ENCODE results near the gene VCL.

VCL gene

GRCh38 chr10:73971636-73972354 lies 26.1 kb upstream of the VCL start:
- H3K4me3 ChIP-seq (ENCODE audit: low read depth, low read length), result no peak overlapping the region
- TF ChIP-seq, protein P1, sequence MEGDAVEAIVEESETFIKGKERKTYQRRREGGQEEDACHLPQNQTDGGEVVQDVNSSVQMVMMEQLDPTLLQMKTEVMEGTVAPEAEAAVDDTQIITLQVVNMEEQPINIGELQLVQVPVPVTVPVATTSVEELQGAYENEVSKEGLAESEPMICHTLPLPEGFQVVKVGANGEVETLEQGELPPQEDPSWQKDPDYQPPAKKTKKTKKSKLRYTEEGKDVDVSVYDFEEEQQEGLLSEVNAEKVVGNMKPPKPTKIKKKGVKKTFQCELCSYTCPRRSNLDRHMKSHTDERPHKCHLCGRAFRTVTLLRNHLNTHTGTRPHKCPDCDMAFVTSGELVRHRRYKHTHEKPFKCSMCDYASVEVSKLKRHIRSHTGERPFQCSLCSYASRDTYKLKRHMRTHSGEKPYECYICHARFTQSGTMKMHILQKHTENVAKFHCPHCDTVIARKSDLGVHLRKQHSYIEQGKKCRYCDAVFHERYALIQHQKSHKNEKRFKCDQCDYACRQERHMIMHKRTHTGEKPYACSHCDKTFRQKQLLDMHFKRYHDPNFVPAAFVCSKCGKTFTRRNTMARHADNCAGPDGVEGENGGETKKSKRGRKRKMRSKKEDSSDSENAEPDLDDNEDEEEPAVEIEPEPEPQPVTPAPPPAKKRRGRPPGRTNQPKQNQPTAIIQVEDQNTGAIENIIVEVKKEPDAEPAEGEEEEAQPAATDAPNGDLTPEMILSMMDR (IDR thresholded peaks at IDR 0.05; ENCODE audit: low read depth, low read length), result no peak
- no peak for DNase-seq (ENCODE audit: low read depth, low spot score)
- in situ Hi-C loops (cut with HindIII; ENCODE audit: low sequenced_read_pairs), result no loop called here

DNA sequence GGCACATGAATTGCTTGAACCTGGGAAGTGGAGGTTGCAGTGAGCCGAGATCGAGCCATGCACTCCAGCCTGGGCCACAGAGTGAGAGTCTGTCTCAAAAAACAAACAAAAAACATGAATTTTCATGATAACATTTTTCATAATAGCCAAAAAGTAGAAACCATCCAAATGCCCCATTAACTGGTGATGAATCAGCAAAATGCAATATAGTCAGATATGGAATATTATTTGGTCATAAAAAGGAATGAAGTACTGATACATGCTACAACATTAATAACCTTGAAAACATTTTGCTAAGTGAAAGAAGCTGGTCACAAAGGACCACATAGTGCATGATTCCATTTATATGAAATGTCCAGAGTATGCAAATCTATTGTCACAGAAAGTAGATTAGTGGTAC lies 24.5 kb upstream of the VCL start:
- in situ Hi-C loops (cut with HindIII; ENCODE audit: low sequenced_read_pairs), result no loop called here
- no peak for DNase-seq (ENCODE audit: low read depth, low spot score)
- TF ChIP-seq, protein P1 (IDR thresholded peaks at IDR 0.05; ENCODE audit: low read depth, low read length), result no peak
- H3K4me3 ChIP-seq (ENCODE audit: low read depth, low read length), result no peak overlapping the region

- no peak for DNase-seq (ENCODE audit: low read depth, low spot score)
- in situ Hi-C loops (cut with HindIII; ENCODE audit: low sequenced_read_pairs), result no loop called here
- TF ChIP-seq, protein P1 (IDR thresholded peaks at IDR 0.05; ENCODE audit: low read depth, low read length), result no peak
- H3K4me3 ChIP-seq (ENCODE audit: low read depth, low read length), result no peak overlapping the region
Observed at GRCh38 chr10:73974309-73974946, 23.5 kb upstream of the VCL start.

- H3K4me3 ChIP-seq (ENCODE audit: low read depth, low read length), result no peak overlapping the region
- TF ChIP-seq, protein P1 (IDR thresholded peaks at IDR 0.05; ENCODE audit: low read depth, low read length), result no peak
- in situ Hi-C loops (cut with HindIII; ENCODE audit: low sequenced_read_pairs), result no loop called here
- DNase-seq (ENCODE audit: low read depth, low spot score), result no peak
Observed at GRCh38 chr10:73975388-73975787, 22.5 kb upstream of the VCL start.

DNA sequence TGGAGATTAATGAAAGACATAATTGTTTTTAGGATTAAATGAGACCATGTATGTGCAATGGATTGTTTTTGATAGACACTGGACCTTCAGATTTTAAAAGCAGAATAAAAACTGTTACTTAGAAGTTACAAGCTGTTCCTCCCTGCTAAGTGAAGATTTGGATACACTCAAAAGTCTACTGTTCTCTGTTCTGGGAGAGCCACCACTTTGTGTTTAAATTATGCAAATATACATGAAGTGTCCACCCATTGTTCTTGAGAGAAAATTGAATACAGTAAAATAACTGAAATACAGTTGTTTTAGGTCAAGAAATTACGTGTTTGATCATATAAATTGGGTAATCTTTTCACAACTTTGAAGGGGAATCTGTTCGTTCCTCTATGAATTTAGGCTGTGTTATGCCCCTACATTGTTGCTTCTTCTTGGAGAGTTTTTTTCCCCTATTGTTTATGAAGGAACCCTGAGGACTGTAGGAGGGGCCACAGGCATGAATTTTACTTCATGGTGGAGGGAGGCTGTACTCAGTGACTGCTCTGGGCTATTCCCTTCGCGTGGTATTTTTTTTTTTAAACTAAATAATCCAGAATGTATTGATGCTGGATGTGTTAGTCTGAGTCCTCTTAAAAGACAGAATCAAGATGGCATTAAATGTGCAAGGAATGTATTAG lies 18.6 kb upstream of the VCL start:
- TF ChIP-seq, protein P1 (IDR thresholded peaks at IDR 0.05; ENCODE audit: low read depth, low read length), result no peak
- H3K4me3 ChIP-seq (ENCODE audit: low read depth, low read length), result no peak overlapping the region
- DNase-seq (ENCODE audit: low read depth, low spot score), result no peak
- in situ Hi-C loops (cut with HindIII; ENCODE audit: low sequenced_read_pairs), result no loop called here

GRCh38 chr10:73979809-73980433 lies 18.0 kb upstream of the VCL start:
- TF ChIP-seq, protein P1 (IDR thresholded peaks at IDR 0.05; ENCODE audit: low read depth, low read length), result no peak
- no peak overlapping the region for H3K4me3 ChIP-seq (ENCODE audit: low read depth, low read length)
- in situ Hi-C loops (cut with HindIII; ENCODE audit: low sequenced_read_pairs), result no loop called here
- DNase-seq (ENCODE audit: low read depth, low spot score), result no peak
